AG04449 (cell line): ENCODE data around the gene APLF.

Experiments used
- CTCF ChIA-PET: fragments of 350-600 bp; formaldehyde crosslinking; extraction: SDS; loops from one replicate; lab custom pipeline; 2021; ENCODE audit warnings: antibody characterized with exemption; lab: Yijun Ruan, JAX
- POLR2A ChIA-PET: fragments of 400-600, 350-600 bp; formaldehyde crosslinking; extraction: SDS; loops from one replicate; lab custom pipeline; 2020; ENCODE audit warnings: antibody characterized with exemption, inconsistent platforms; lab: Yijun Ruan, JAX
- DNase-seq: peaks from one replicate; pipeline ENCODE4 v3.0.0-alpha.2; 2010; ENCODE audit warnings: low read depth, low spot score
- H3K4me3 ChIP-seq: 2 replicates; pipeline ENCODE4 v1.5.1; 2011; ENCODE audit warnings: low read depth, mild to moderate bottlenecking, control low read depth, low read length
- TF ChIP-seq, protein P1 (sequence below): IDR thresholded peaks from one replicate; pipeline ENCODE4 v1.5.1; 2011; ENCODE audit warnings: mild to moderate bottlenecking, moderate library complexity, low read length, control low read depth, inconsistent platforms; ENCODE audit not compliant: insufficient read depth; ENCODE audit errors: missing control alignments

APLF gene

GRCh38 chr2:68448671-68449653, 18.4 kb upstream of the APLF start:
- POLR2A ChIA-PET: no interaction called here
- H3K4me3 ChIP-seq: no peak overlapping the region
- CTCF ChIA-PET: interaction anchor here (1.2 to 2.5 kb wide), 2 partner anchors 12 to 326 kb away, joined by 3 to 8 read pairs; no protein-coding TSS in a partner anchor

DNA sequence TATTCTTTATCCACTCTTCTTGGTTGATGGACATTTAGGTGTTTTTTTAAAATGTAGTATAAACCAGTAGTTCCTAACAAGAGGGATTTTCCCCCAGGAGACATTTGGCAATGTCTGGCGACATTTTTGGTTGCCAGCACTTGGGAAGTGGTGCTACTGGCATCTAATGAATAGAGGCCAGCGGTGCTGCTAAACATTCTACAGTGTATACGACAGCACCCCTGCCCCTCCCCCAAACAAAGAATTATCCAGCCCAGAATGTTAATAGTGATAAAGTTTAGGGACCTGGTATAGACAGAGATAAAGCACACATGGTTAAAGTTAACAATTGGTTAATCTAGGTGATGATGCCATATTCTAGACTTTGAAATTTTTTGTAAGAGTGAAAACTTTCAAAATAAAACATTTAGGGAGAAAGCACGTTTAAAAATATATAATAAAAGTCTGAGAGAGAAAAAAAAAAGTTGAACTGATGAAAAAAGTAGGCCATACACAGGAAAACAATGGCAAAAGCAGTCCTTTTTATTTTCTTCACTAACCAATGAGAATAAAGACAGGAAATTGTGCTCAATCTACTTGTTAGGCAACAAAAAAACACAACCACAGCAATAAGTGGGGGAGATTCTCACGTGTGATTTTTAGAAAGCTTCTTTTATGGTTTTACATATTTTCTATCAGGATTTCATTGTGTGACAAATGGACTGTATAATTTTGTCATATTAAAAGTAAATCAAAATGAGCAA, 15.1 kb upstream of the APLF start:
- no peak overlapping the region for H3K4me3 ChIP-seq
- DNase-seq: no peak
- TF ChIP-seq, protein P1, sequence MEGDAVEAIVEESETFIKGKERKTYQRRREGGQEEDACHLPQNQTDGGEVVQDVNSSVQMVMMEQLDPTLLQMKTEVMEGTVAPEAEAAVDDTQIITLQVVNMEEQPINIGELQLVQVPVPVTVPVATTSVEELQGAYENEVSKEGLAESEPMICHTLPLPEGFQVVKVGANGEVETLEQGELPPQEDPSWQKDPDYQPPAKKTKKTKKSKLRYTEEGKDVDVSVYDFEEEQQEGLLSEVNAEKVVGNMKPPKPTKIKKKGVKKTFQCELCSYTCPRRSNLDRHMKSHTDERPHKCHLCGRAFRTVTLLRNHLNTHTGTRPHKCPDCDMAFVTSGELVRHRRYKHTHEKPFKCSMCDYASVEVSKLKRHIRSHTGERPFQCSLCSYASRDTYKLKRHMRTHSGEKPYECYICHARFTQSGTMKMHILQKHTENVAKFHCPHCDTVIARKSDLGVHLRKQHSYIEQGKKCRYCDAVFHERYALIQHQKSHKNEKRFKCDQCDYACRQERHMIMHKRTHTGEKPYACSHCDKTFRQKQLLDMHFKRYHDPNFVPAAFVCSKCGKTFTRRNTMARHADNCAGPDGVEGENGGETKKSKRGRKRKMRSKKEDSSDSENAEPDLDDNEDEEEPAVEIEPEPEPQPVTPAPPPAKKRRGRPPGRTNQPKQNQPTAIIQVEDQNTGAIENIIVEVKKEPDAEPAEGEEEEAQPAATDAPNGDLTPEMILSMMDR: no peak
- ChIA-PET POLR2A (no interaction called here), CTCF (interaction anchor here (1.0 to 2.3 kb wide), 7 partner anchors 9 to 272 kb away, joined by 3 to 21 read pairs (median 6); no protein-coding TSS in a partner anchor)

More at GRCh38 chr2:68448671-68449653, 18.4 kb upstream of the APLF start:
- no peak for DNase-seq
- TF ChIP-seq, protein P1: no peak

GRCh38 chr2:68453761-68454360, 13.5 kb upstream of the APLF start:
- ChIA-PET CTCF (interaction anchor here (1.1 to 2.3 kb wide), 8 partner anchors 8 to 141 kb away, joined by 3 to 21 read pairs (median 5); partner anchors contain the start of genes APLF and FBXO48), POLR2A (no interaction called here)
- DNase-seq: no peak
- TF ChIP-seq, protein P1: no peak
- H3K4me3 ChIP-seq: no peak overlapping the region

- ChIA-PET CTCF (no interaction called here), POLR2A (no interaction called here)
- TF ChIP-seq, protein P1: no peak
- no peak for DNase-seq
- H3K4me3 ChIP-seq: no peak overlapping the region
Observed at GRCh38 chr2:68454719-68455118, 12.7 kb upstream of the APLF start.

DNA sequence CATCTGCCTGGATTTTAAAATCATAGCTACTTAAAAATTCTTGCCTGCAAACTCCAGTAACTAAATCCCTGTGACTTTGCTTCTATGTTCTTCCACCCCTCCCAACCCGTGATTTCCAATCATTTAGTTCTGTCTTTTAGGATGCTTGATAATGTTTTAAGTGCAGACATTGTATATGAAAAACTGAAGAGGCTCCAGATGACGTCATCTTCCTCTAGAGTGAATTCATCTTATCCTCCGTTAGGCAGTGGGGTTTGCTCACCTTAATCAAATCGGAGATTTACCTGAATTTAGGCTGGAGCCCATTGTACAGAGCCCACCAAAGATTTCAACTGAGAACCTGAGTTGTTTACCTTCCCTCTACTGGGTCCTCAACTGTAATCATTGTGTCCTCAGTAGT, 11.2 kb upstream of the APLF start:
- ChIA-PET CTCF (interaction anchor here (0.7 to 1.6 kb wide), 3 partner anchors 9 to 14 kb away, joined by 4 to 12 read pairs (median 5); partner anchors contain the start of gene FBXO48), POLR2A (no interaction called here)
- DNase-seq: no peak
- TF ChIP-seq, protein P1: no peak
- no peak overlapping the region for H3K4me3 ChIP-seq
